HepG2 (cell line): Measurements from ENCODE around the gene APOA1. TPM values are rescaled to one million over a fixed set of nuclear protein-coding genes. Genes with fewer than 3 reads are reported as not detected.

ENCODE experiments used
- CAMTA2 ChIP-seq: sonication (generic); formaldehyde crosslinking; IDR thresholded peaks from 2 replicates; pipeline ENCODE4 v1.4.0; 2020; ENCODE audit warnings: mild to moderate bottlenecking, missing genetic modification reagents, borderline replicate concordance
- DZIP1 ChIP-seq: sonication (generic); formaldehyde crosslinking; IDR thresholded peaks from 2 replicates; pipeline ENCODE4 v1.5.0; 2020; ENCODE audit warnings: mild to moderate bottlenecking, missing genetic modification reagents
- FOXK1 ChIP-seq: sonication (generic); formaldehyde crosslinking; IDR thresholded peaks from 2 replicates; pipeline ENCODE4 v1.4.0; 2020; ENCODE audit warnings: low read depth, missing genetic modification reagents, borderline replicate concordance
- HNF1A ChIP-seq, 2 experiments: sonication (generic) in 1 of 2; formaldehyde crosslinking in 1 of 2; IDR thresholded peaks; 2 replicates each; pipeline versions ENCODE4 v1.4.0 to v1.6.1; 2016 to 2020; ENCODE audit warnings: borderline replicate concordance in 1 of 2, low read depth in 1 of 2, mild to moderate bottlenecking in 1 of 2, missing genetic modification reagents in 1 of 2
- JDP2 ChIP-seq: sonication (generic); formaldehyde crosslinking; IDR thresholded peaks from 2 replicates; pipeline ENCODE4 v1.8.1; 2022; ENCODE audit warnings: missing genetic modification reagents, borderline replicate concordance
- MBNL3 ChIP-seq: fragments of 250-450 bp; sonication (Bioruptor Pico); conservative IDR thresholded peaks from 2 replicates; pipeline ENCODE4 v1.8.0; 2022; ENCODE audit warnings: mild to moderate bottlenecking, inconsistent platforms
- MTF2 ChIP-seq: sonication (generic); formaldehyde crosslinking; IDR thresholded peaks from 2 replicates; pipeline ENCODE4 v1.5.0; 2020; ENCODE audit warnings: missing genetic modification reagents, borderline replicate concordance
- NR3C1 ChIP-seq: sonication (generic); formaldehyde crosslinking; IDR thresholded peaks from 2 replicates; pipeline ENCODE4 v1.4.0; 2020; ENCODE audit warnings: missing genetic modification reagents
- SMYD3 ChIP-seq: sonication (generic); formaldehyde crosslinking; IDR thresholded peaks from 2 replicates; pipeline ENCODE4 v1.8.1; 2023; ENCODE audit warnings: mild to moderate bottlenecking, missing genetic modification reagents
- ZEB1 ChIP-seq: IDR thresholded peaks from 2 replicates; pipeline ENCODE4 v1.6.1; 2012; ENCODE audit warnings: mild to moderate bottlenecking, low read depth, inconsistent platforms; ENCODE audit not compliant: insufficient replicate concordance
- ZNF142 ChIP-seq: sonication (generic); formaldehyde crosslinking; IDR thresholded peaks from 2 replicates; pipeline ENCODE4 v1.4.0; 2020; ENCODE audit warnings: missing genetic modification reagents
- ZNF749 ChIP-seq: sonication (generic); formaldehyde crosslinking; IDR thresholded peaks from 2 replicates; pipeline ENCODE4 v1.8.0; 2022; ENCODE audit warnings: mild to moderate bottlenecking, missing genetic modification reagents, moderate library complexity, borderline replicate concordance
- ZNF816 ChIP-seq: sonication (generic); formaldehyde crosslinking; IDR thresholded peaks from 2 replicates; pipeline ENCODE4 v1.8.0; 2022; ENCODE audit warnings: missing genetic modification reagents, mild to moderate bottlenecking, borderline replicate concordance
- polyA plus RNA-seq, 8 experiments: library from polyadenylated mRNA; depleted of rRNA in 3 of 8; stranded (reverse) in 7 of 8; unstranded in 1 of 8; fragments of >200 nt; fragmentation: Illumina TruSeq in 4 of 8; extraction: Trizol in 4 of 8; gene quantifications; 2 replicates each; pipeline versions ENCODE4 v1.2.1 to v1.2.3, GENCODE V29; 2011 to 2016; ENCODE audit warnings: low read depth in 4 of 8, missing spikeins in 1 of 8, mixed read lengths in 1 of 8; ENCODE audit not compliant: insufficient read depth in 1 of 8
- total RNA-seq, 5 experiments: library from RNA; depleted of rRNA; stranded (reverse); fragments of >200 nt; fragmentation: Illumina TruSeq; extraction: Trizol; gene quantifications; 2 replicates each; pipeline ENCODE4 v1.2.3, GENCODE V29; 2016; ENCODE audit warnings: low read depth in 1 of 5

The APOA1 gene
- total and polyA plus RNA-seq, 2 of the 13 experiments (the other 11 are each of a cell fraction or from before 2014, with no cell fraction given) = 1,973 to 5,485 TPM

GRCh38 chr11:116837231-116838091 is at the start of gene APOA1 (continued):
- TF ChIP-seq JDP2 (CRISPR knock-in tag) (no peak; the same call in 1 of the 2 replicates), MTF2 (CRISPR knock-in tag) (no peak), ZEB1 (no peak), FOXK1 (CRISPR knock-in tag) (peak; percentile 86), ZNF749 (peak; percentile 83; the same call in 1 of the 2 replicates), HNF1A (IDR thresholded peaks at IDR 0.05; ENCODE audit: low read depth) (peak; percentile 61; the same call in 1 of the 2 replicates), HNF1A (CRISPR knock-in tag; IDR thresholded peaks at IDR 0.05; ENCODE audit: borderline replicate concordance) (peak; percentile 75; the same call in 1 of the 2 replicates), SMYD3 (CRISPR knock-in tag) (peak; percentile 98), NR3C1 (CRISPR knock-in tag) (no peak), DZIP1 (0 out of 2 replicates have a peak, but pooled peaks have one; percentile 40), CAMTA2 (CRISPR knock-in tag) (no peak), MBNL3 (CRISPR knock-in tag) (no peak), ZNF816 (CRISPR knock-in tag) (no peak), ZNF142 (CRISPR knock-in tag) (no peak; the same call in none of the 2 replicates)
